ENCODE data around the gene NEURL1B. TPM values are rescaled to one million over a fixed set of nuclear protein-coding genes. Genes with fewer than 3 reads are reported as not detected.

Gene NEURL1B
- total RNA-seq, 1 donor from 2014 or later, result 4.4 TPM

DNA sequence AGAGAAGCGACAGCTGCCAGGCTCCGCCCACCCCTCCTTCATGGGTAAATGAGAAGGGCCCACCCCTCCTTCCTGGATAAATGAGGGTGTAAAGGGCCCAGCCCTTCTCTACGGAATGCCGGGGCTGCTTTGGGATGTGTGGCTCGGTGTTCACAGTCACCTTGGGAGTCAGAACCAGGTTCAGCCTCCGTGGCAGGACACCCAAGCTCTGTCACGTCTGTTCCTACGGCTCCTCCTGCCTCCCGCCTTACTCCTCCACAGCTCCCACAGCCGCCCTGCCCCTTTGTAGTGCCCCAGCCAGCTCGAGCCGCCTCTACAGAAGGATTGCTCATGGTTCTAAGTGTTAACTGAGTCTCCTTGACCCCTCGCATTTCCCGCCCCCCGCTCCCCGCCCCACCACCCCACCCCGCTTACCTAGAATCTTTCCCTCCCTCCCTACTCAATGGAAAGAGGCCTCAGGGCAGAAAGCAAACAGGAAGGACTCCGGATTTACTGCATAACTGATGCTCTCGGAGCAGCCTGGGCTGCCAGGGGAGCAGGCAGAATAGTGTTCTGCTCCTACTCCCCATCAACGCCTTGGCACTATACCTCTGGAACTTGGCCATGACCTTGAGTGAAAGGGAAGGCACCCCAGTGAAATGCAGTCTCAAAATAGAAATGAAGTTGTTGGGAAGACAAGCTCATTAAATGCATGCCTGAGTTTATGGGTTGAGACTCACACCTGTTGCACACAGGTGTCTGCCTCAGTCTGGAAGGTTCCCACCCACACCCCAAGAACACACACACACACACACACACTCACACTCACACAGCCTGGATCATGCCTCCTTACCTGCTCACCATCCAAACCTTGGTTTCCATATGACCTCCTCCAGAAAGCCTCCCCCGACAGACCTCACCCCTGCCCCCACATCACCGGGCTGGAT is 59.6 kb downstream of the NEURL1B start:
- TF ChIP-seq, protein P1, sequence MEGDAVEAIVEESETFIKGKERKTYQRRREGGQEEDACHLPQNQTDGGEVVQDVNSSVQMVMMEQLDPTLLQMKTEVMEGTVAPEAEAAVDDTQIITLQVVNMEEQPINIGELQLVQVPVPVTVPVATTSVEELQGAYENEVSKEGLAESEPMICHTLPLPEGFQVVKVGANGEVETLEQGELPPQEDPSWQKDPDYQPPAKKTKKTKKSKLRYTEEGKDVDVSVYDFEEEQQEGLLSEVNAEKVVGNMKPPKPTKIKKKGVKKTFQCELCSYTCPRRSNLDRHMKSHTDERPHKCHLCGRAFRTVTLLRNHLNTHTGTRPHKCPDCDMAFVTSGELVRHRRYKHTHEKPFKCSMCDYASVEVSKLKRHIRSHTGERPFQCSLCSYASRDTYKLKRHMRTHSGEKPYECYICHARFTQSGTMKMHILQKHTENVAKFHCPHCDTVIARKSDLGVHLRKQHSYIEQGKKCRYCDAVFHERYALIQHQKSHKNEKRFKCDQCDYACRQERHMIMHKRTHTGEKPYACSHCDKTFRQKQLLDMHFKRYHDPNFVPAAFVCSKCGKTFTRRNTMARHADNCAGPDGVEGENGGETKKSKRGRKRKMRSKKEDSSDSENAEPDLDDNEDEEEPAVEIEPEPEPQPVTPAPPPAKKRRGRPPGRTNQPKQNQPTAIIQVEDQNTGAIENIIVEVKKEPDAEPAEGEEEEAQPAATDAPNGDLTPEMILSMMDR (conservative IDR thresholded peaks at IDR 0.05; ENCODE audit: low read depth, low read length), result no peak
- no peak for DNase-seq (ENCODE audit: low read depth)
- no peak overlapping the region for H3K4me3 ChIP-seq (ENCODE audit: low read depth, low read length)

DNA sequence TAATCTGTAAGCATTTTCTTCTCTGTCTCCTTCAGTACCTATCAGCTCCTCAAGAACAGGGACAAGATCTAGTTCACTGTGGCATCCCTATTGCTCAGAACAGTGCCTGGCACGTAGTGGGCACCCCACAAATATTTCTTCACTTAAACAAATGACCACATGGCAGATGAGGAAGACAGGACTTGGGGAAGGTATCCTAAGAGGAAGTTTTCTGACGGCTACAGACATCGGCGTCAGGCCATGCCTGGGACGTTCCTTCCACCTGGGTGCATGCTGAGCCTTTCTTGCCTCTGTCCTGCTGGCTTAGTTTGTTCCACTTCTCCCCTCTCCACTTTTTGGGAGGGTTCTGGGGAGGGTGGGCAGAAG is 60.2 kb downstream of the NEURL1B start:
- no peak overlapping the region for H3K4me3 ChIP-seq (ENCODE audit: low read depth, low read length)
- DNase-seq (ENCODE audit: low read depth), result no peak
- TF ChIP-seq, protein P1 (conservative IDR thresholded peaks at IDR 0.05; ENCODE audit: low read depth, low read length), result no peak

DNA sequence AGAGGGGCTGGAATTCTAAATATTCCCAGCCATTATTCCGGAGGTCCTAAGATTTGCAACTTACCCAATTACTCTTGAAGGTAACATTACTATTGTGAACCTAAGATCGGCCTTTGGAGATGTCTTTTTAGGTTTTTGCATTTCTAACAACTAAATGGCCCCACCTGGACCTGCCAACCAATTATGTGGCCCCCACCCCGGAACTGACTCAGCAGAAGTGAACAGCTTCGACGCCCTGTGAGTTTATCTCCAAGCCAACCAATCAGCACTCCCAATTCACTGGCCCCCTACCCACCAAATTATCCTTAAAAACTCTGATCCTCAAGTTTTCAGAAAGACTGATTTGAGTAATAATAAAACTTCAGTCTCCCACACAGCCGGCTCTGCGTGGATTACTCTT is 62.9 kb downstream of the NEURL1B start:
- TF ChIP-seq, protein P1 (conservative IDR thresholded peaks at IDR 0.05; ENCODE audit: low read depth, low read length), result no peak
- no peak overlapping the region for H3K4me3 ChIP-seq (ENCODE audit: low read depth, low read length)

DNA sequence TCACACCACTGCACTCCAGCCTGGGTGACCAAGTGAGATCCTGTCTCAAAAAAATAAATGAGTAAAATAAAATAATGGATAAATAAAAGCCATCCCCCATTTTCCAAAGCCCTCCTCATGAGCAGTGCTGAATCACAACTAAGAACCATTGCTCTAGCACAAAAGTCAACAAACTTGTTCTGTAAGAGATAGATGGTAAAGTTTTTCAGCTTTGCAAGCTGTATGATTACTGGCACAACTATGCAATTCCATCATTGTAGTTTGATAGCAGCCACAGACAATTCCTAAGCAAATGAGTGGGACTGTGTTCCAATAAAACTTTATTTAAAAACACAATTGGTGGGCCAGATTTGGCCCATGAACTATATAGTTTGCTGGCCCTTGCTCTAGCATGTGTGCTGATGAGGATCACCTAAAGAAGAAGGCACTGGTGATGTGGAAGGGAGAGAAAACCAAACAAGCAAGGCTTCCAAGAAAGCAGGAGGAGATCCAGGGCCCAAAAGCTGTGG is 64.6 kb downstream of the NEURL1B start:
- no peak for DNase-seq (ENCODE audit: low read depth)
- TF ChIP-seq, protein P1 (conservative IDR thresholded peaks at IDR 0.05; ENCODE audit: low read depth, low read length), result no peak
- no peak overlapping the region for H3K4me3 ChIP-seq (ENCODE audit: low read depth, low read length)

More for the DNA sequence above, 62.9 kb downstream of the NEURL1B start:
- DNase-seq (ENCODE audit: low read depth), result no peak

DNA sequence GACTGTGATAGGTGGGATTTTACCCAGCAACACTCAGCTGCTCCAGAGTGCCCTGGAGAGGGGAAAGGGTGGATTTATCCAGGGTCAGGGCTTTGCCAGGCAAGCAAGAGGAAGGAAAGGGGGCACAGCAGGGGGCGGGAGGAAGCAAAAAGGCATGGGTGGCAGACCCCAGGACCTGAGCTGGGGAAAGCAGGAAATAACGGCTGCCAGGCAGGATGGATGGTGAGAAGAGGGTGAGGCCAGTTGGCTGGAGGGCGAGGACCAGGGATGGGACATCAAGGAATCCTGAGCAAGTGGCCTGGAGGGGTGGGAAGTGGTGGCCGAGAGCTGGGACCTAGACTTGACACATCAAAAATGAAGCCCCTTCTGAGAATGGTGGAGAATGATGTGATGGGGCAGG is 65.7 kb downstream of the NEURL1B start:
- TF ChIP-seq, protein P1 (conservative IDR thresholded peaks at IDR 0.05; ENCODE audit: low read depth, low read length), result no peak
- no peak overlapping the region for H3K4me3 ChIP-seq (ENCODE audit: low read depth, low read length)
- DNase-seq (ENCODE audit: low read depth), result no peak

DNA sequence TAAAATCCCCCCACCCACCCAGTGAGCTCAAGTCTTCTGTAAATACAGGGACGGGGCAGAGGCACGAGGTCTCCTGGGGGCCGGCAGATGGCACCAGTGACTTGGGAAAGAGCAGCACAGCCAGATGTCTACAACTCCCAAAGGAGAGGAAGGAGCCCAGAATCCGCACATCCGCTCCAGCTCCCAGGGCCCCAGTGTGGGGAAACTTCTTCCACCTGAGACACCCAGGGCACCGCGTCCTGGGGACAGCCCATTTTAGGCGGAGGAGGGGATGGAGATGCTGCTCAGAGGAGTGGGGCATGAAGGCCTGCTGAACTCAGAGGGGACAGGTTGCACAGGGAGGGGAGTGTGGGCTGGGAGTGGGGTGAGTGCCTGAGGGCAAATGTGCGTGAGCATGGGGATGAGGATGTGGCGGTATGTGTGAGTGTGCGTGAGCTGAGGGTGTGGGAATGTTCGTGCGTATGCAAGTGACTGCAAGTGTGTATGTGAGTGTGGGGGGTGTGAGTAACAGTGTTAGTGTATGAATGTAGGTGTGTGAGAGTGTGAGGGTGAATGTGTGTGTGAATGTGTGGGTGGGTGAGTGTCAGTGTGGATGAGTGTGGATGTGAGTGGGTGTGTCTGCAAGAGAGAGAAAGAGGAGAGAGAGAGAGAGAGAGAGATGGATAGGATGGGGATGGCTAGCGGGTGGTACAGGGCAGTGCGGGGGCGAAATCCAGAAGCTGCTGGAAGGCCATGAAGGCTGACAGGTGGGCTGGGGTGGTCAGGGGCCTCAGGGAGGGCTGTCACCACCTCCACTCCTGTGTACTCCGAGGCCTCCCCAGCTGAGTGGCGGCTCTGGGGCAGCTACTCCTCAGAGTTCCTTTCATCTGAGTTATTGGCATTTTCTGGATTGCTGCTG is 66.5 kb downstream of the NEURL1B start:
- no peak overlapping the region for H3K4me3 ChIP-seq (ENCODE audit: low read depth, low read length)
- DNase-seq (ENCODE audit: low read depth), result no peak
- TF ChIP-seq, protein P1 (conservative IDR thresholded peaks at IDR 0.05; ENCODE audit: low read depth, low read length), result peak; percentile 79

All from epithelial cell of proximal tubule (primary cell).